Activated CD8-positive, alpha-beta T cell treated with anti-CD3 and anti-CD28 coated beads for 36 hours (primary cell): ENCODE measurements around the gene PNPO. TPM values are rescaled to one million over a fixed set of nuclear protein-coding genes. Genes with fewer than 3 reads are reported as not detected.

Experiments
- ATAC-seq: fragments of 200-7000 bp; cut with Tn5 transposase; one replicate; pipeline ENCODE4 v1.10.0; 2021; ENCODE audit warnings: mild to moderate bottlenecking, moderate library complexity
- CTCF ChIA-PET: fragments of 350-600 bp; sonication (Branson Sonifier 250); formaldehyde crosslinking; loops from one replicate; lab custom pipeline; 2021; ENCODE audit warnings: antibody characterized with exemption; lab: Charles Lee
- POLR2A ChIA-PET: fragments of 350-600 bp; sonication (Branson Sonifier 250); formaldehyde crosslinking; loops from one replicate; lab custom pipeline; 2021; ENCODE audit warnings: antibody characterized with exemption; lab: Charles Lee
- DNase-seq: peaks from one replicate; pipeline ENCODE4 v3.0.0-alpha.2; 2020
- H3K27ac Mint-ChIP-seq: one replicate; pipeline ENCODE4 v1.8.0; 2021; ENCODE audit warnings: mild to moderate bottlenecking, mixed read lengths
- H3K27me3 Mint-ChIP-seq: one replicate; pipeline ENCODE4 v1.8.0; 2021; ENCODE audit warnings: mixed read lengths
- H3K36me3 Mint-ChIP-seq: one replicate; pipeline ENCODE4 v1.8.0; 2021; ENCODE audit warnings: low read depth, mixed read lengths
- H3K4me1 Mint-ChIP-seq: one replicate; pipeline ENCODE4 v1.8.0; 2021; ENCODE audit warnings: low read depth, mixed read lengths
- H3K4me3 Mint-ChIP-seq: one replicate; pipeline ENCODE4 v1.8.0; 2021; ENCODE audit warnings: mild to moderate bottlenecking, moderate library complexity, mixed read lengths
- H3K9me3 Mint-ChIP-seq: one replicate; pipeline ENCODE4 v1.8.0; 2021; ENCODE audit warnings: mixed read lengths
- CTCF ChIP-seq: fragments of 200-600 bp; IDR thresholded peaks from one replicate; pipeline ENCODE4 v1.8.0; 2022; ENCODE audit warnings: antibody characterized with exemption, mild to moderate bottlenecking
- intact Hi-C: fragments of 100-400 bp; cut with micrococcal nuclease; formaldehyde crosslinking; loops from one replicate; pipeline ENCODE4 v1.10.0; 2022
- total RNA-seq, 2 experiments: library from RNA; stranded (reverse); gene quantifications; one replicate each; pipeline ENCODE4 v1.2.3, GENCODE V29; 2021

Gene PNPO
- total RNA-seq, 2 experiments from 2014 or later: 41.0 to 42.7 TPM

DNA sequence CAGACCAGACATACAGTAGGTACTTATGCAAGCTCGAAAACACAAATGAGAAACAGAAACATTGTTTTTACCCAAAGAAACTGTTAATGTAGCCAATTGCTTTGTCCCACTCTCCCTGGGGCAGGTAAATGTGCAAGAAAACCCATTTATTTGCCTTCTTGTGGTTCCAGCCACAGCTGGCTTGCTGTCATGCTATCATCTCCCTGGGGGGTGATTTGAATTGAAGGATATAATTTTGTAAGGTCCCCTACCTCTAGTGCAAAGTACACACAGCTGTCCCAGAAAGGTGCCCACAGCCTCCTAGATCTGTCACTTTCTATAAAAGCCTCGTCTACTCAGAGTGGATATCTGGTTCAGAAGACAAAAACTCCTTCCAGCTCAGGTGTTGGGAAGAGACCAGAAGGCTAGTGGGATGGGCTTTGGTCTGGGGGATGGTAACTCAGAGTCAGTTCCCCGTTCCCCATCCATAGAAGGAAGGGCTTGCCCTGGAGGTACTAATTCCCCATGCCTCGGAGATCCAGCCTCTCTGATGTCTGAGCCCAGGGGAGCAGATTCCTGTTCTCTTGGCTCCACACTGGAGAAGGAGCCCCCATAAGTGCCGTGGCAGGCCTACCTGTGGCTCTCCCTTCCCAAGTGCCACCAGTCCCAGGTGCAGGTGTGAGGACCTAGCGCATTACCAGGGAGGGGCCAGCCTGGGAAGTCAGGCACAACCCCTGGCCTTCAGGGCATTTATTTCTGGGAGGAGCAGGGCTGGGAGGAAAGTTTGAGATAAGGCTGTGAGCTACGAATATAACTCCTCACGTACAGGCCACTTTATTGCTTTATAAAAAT lies 18.7 kb downstream of the PNPO start:
- intact Hi-C loops: no loop called here
- ChIA-PET CTCF (interaction anchor here (1.1 to 4.3 kb wide), 5 partner anchors 10 to 18 kb away, joined by 3 to 43 read pairs (median 9); partner anchors contain the start of gene CDK5RAP3), POLR2A (interaction anchor here (1.1 to 2.3 kb wide), 4 partner anchors 10 to 64 kb away, joined by 3 to 7 read pairs (median 6); partner anchors contain the start of genes CDK5RAP3 and PNPO)
- Mint-ChIP-seq H3K4me3 (no peak overlapping the region), H3K36me3 (no peaks in the 10 kb centered on the region), H3K27me3 (no peaks in the 10 kb centered on the region), H3K27ac (no peak overlapping the region), H3K9me3 (no peaks in the 10 kb centered on the region), H3K4me1 (no peaks in the 10 kb centered on the region)
- TF ChIP-seq CTCF: no peak
- no peak for ATAC-seq
- DNase-seq: no peak

DNA sequence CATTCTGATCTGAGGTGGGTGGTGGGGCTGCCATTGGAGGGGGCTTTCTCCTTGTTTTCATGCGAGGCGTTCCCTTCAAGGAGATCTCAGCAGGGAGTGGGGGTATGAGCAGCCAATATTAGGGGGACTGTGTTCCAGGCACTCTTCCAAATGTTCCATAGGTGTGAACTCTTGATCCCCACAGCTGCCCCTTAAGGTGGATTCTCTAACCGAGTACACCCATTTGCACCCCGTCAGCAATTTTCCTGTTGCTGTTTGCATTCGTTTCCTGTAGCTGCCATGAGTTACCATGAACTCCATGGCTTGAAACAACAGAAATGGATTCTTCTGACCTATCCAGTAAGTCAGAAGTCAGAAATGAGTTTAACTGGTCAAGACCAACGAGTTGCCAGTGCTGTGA lies 20.0 kb downstream of the PNPO start:
- H3K4me3 Mint-ChIP-seq: no peak overlapping the region
- ChIA-PET POLR2A (interaction anchor here (1.7 to 2.3 kb wide), 2 partner anchors 9 to 10 kb away, joined by 4 to 7 read pairs; partner anchors contain the start of gene CDK5RAP3), CTCF (interaction anchor here (1.0 to 4.3 kb wide), 4 partner anchors 9 to 91 kb away, joined by 3 to 43 read pairs (median 16); partner anchors contain the start of gene CDK5RAP3)
- no peaks in the 10 kb centered on the region for H3K36me3 Mint-ChIP-seq
- no peaks in the 10 kb centered on the region for H3K9me3 Mint-ChIP-seq
- H3K27me3 Mint-ChIP-seq: no peaks in the 10 kb centered on the region
- no peak for TF ChIP-seq CTCF
- no peaks in the 10 kb centered on the region for H3K4me1 Mint-ChIP-seq
- intact Hi-C loops: no loop called here
- DNase-seq (no peak), ATAC-seq (no peak)
- H3K27ac Mint-ChIP-seq: no peak overlapping the region

DNA sequence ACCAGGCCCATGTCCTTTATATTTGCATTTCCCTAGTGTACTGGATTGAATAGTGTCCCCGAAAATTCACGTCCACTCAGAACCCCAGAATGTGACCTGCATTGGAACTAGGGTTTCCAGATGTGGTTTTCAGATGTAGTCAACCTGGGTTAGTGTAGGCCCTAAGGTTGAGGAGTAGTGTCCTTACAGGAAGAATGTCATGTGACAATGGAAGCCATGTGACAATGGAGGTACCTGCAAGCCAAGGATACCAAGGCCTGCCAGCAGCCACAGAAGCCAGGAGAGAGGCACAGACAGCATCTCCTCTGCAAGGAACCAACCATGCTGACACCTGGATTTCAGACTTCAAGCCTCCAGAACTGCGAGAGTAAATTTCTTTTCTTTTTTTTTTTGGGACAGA lies 21.5 kb downstream of the PNPO start:
- POLR2A ChIA-PET: interaction anchor here (1.7 kb wide), 1 partner anchor 11 kb away, joined by 4 read pairs; no protein-coding TSS in a partner anchor
- Mint-ChIP-seq H3K27me3 (no peaks in the 10 kb centered on the region), H3K27ac (no peak overlapping the region), H3K4me3 (no peak overlapping the region), H3K4me1 (no peaks in the 10 kb centered on the region), H3K9me3 (no peaks in the 10 kb centered on the region), H3K36me3 (no peaks in the 10 kb centered on the region)
- CTCF ChIA-PET: interaction anchor here (4.1 to 12.4 kb wide), 3 partner anchors 7 to 17 kb away, joined by 30 to 284 read pairs (median 43); partner anchors contain the start of genes CDK5RAP3 and PNPO
- DNase-seq (no peak), ATAC-seq (no peak)
- no peak for TF ChIP-seq CTCF
- intact Hi-C loops: no loop called here

GRCh38 chr17:47964856-47965255 lies 23.5 kb downstream of the PNPO start:
- CTCF ChIA-PET: interaction anchor here (12.4 kb wide), 1 partner anchor 19 kb away, joined by 284 read pairs; the partner anchor contains the start of gene PNPO
- ATAC-seq (no peak), DNase-seq (no peak)
- H3K27ac Mint-ChIP-seq: no peak overlapping the region
- POLR2A ChIA-PET: interaction anchor here (1.2 kb wide), 1 partner anchor 35 kb away, joined by 4 read pairs; no protein-coding TSS in a partner anchor
- no peaks in the 10 kb centered on the region for H3K27me3 Mint-ChIP-seq
- intact Hi-C loops: no loop called here
- peaks cover 3% of the 10 kb centered on the region for H3K4me1 Mint-ChIP-seq
- H3K36me3 Mint-ChIP-seq: no peaks in the 10 kb centered on the region
- no peaks in the 10 kb centered on the region for H3K9me3 Mint-ChIP-seq
- TF ChIP-seq CTCF: no peak
- H3K4me3 Mint-ChIP-seq: no peak overlapping the region
